ENCODE data around the gene ZFP36L2.

The ZFP36L2 gene

GRCh38 chr2:43246641-43247040 is 20.2 kb upstream of the ZFP36L2 start:
- DNase-seq (ENCODE audit: low read depth in 3 of 3): no peak

- no peak for DNase-seq (ENCODE audit: low read depth in 3 of 3)
Measured at GRCh38 chr2:43241558-43241957, 15.2 kb upstream of the ZFP36L2 start.

- no peak for DNase-seq (ENCODE audit: low read depth in 3 of 3)
Measured at GRCh38 chr2:43240766-43241150, 14.4 kb upstream of the ZFP36L2 start.

GRCh38 chr2:43239981-43240765 is 13.8 kb upstream of the ZFP36L2 start:
- DNase-seq (ENCODE audit: low read depth in 3 of 3): no peak

DNA sequence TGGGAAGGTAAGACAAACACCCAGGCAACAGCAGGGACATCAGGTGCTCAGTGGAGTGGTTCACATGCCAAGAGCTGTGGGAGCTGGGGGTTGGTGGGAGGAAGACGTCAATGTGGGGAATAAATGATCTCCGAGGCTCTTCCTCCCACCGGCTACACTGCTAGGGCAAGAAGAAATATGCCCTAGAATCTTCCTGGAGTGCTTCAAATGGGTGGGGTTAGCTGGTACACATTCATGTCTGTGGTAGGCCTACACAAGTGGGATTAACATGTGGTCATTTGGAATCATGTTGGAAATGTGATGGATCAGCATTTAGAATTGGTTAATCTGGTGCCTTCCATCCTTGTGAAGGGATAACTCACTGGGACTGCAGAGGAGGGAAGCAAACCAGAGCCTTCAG is 12.4 kb upstream of the ZFP36L2 start:
- no peak for DNase-seq (ENCODE audit: low read depth in 3 of 3)

DNA sequence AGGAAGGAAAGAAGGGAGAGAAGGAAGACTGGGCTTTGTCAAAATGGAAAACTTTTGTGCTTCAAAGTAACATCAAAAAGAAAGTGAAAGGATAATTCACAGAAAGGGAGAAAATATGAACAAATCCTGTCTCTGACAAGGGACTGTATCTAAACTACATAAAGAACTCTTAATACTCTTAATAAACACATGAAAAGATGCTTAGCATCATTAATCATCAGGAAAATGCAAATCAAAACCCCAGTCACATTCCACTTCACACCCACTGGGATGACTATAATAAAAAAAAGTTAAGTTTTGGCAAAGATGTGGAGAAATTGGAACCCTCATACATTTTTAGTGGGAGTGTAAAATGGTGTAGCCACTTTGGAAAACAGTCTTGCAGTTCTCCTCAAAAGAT is 11.8 kb upstream of the ZFP36L2 start:
- no peak for DNase-seq (ENCODE audit: low read depth in 3 of 3)

- no peak for DNase-seq (ENCODE audit: low read depth in 3 of 3)
Measured at GRCh38 chr2:43233218-43234212, 7.1 kb upstream of the ZFP36L2 start.

- no peak for DNase-seq (ENCODE audit: low read depth in 3 of 3)
Measured at GRCh38 chr2:43230951-43231827, 4.8 kb upstream of the ZFP36L2 start.

DNA sequence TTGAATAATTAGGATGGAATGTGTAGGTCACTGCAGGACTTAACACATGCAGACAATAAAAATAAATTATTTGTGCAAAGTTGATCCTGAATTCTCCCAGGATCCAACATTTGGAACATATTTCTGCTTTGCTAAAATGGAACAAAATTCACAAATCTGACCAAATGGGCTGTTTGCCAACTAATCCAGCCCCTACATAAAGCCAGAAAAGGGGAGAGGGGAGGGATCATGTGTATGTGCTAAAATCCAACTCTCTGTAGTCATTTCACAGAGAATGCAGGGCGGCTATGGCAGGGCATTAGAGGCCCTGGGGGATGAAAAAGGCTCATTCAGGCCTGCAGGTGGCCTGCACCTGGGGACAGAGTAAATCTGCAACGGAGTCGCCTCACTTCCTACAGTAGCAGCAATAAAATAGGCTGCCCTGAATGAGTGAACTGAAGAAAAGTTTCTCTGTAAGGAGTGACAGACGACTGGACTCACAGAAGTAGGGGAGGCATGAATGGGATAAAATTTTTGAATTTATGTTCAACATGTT is 4.0 kb upstream of the ZFP36L2 start:
- DNase-seq (ENCODE audit: low read depth in 3 of 3): no peak

GRCh38 chr2:43228756-43229659 is 2.6 kb upstream of the ZFP36L2 start:
- no peak for DNase-seq (ENCODE audit: low read depth in 3 of 3)

DNA sequence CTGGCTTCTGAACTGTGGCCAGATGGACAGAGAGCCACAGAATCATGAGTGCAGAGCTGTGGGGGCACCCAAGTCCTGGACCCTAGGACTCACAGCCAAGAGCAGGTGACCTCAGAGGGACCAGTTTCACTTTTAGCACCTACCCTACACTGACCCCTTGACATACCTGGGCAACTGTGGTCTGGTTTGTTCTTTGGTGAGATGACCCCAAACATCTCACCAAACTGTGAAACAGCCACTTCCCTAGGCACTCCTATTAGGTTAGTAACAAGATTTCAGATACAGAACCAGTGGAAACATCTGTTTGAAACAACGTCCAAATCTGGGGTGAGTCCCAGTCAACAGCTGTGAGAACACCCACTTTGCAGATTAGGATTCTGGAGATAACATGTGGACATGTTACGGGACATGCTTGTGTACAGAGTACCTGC is 1.9 kb upstream of the ZFP36L2 start:
- DNase-seq (ENCODE audit: low read depth in 3 of 3): no peak

DNA sequence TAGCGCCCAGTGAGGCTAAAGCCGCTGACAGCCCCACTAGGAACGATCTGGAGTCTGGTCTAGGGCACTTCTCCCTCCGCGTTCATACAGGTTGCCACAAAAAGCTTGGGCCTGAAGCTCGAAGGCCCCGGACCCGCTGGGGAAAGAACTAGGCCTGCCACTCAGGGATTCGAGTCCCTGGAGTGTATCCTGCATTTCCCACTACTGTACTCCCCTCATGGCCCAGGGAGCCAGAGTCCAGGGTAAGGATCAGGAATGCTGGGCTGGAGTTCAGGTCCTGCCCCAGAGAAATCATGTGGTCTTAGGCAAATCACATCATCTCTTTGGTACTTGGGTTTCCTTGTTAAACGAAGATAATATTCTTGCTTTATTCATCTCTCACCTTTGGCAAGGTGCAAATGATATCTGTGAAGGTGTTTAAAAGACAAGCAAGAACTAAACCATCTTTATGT is 1.4 kb upstream of the ZFP36L2 start:
- no peak for DNase-seq (ENCODE audit: low read depth in 3 of 3)

DNA sequence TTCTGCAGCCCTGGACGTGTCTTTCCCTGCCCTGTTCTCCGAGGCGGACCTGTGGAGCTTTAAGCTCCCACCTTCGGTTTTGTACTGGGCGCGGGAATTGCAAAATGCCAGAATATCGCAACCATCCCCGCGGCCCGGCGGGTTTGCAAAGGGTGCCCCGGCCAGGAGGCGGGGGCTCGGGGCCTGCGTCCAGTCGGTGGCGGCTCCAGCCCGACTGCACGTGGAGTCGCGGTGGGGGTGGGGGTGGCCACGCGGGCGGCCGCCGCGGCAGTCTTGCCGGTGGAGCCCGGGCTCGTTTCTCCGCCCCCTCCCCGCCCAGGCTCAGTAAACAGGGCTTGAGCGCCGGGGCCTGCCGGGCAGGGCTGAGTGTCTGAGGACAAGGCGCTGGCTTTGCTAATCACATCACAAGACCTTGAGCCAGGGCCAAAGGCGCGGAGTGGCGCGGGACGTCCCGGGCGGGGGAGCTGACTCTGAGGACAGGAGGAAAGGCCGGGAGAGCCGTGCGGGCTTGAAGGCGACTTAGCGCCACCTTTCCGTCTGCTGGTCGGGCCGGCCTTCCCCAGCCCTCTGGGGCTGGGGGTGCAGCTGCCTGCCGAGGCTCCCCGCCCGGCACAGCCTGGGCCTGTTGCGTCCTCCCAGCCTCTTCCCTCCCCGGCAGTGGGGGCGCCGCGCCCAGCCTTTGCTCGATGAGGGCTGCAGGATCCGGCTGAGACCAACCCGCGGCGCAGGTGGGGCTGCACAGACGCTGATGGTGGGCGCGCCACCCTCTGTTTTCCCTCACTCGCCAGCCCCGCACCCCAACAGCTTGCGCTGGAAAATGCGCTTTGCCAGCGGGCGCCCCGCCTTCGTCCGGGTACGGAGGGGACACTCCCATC is 786 bp upstream of the ZFP36L2 start:
- peak; percentile 38 to 75 (median 51) for DNase-seq (ENCODE audit: low read depth in 3 of 3)

- DNase-seq (ENCODE audit: low read depth in 3 of 3): peak; percentile 36 to 73 (median 45)
Measured at GRCh38 chr2:43225788-43226557, 433 bp downstream of the ZFP36L2 start.

DNA sequence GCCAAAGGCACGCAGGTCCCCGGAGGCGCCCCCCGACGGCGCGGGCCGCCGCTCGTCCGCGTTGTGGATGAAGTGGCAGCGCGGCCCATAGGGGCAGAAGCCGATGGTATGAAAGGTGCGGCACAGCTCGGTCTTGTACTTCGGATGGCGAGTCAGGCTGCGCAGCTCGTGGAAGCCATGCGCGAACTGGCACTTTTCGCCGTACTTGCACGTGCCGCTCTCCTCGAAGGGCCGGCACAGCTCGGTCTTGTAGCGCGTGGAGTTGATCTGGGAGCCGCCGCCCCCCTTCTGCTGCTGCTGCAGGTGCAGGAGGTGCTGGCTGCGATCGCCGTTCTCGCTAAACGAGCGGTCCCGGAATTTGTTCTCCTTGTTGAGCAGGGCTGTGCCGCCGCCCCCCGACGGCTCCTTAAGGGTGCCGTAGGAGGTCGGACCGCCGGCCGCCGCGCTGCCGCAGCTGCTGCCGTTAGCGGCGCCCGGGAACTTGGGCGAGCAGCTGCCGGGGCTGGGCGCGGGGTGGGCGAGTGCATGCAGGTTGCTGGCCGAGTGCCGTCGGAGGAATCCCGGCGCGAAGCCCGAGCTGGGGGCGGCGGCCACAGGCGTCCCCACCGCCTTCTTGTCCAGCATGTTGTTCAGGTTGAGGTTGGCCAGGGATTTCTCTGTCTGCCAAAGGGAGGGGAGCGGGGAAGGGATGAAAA is 1.2 kb downstream of the ZFP36L2 start:
- DNase-seq (ENCODE audit: low read depth in 3 of 3): peak; percentile 30 to 53 (median 30)

- DNase-seq (ENCODE audit: low read depth in 3 of 3): peak in 1 of 3 experiments; percentile 42
Measured at GRCh38 chr2:43224571-43225092, 1.8 kb downstream of the ZFP36L2 start.

DNA sequence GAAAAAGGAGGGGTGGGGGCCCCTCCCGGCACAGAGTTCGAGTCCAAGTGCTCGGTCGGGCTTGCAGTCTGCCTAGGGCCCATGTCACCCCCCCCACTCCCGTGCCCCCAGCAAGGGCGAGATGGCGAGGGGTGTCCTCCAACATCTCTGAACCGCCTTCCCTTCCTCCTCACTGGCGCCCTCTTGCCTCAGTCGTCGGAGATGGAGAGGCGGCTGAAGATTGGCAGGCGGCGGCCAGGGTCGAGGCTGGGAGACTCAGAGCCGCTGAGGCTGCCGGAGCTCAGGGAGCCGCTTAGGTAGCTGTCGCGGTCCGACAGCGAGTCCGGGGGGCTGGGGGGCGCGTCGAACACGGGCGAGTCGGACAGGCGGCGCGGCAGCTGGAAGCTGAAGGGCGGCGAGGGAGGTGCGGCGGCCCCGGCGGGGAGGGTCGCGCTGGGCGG is 2.3 kb downstream of the ZFP36L2 start:
- DNase-seq (ENCODE audit: low read depth in 3 of 3): peak; percentile 26 to 70 (median 45)

Measured in stimulated activated CD4-positive, alpha-beta T cell treated with anti-CD3 and anti-CD28 coated beads, TNF-alpha, amount 100 ng/mL, for 24 hours (primary cell).